Measurements from ENCODE around the gene KIRREL1. TPM values are rescaled to one million over a fixed set of nuclear protein-coding genes. Genes with fewer than 3 reads are reported as not detected.

KIRREL1 gene
- total RNA-seq, 1 donor from 2014 or later, result 195 TPM

DNA sequence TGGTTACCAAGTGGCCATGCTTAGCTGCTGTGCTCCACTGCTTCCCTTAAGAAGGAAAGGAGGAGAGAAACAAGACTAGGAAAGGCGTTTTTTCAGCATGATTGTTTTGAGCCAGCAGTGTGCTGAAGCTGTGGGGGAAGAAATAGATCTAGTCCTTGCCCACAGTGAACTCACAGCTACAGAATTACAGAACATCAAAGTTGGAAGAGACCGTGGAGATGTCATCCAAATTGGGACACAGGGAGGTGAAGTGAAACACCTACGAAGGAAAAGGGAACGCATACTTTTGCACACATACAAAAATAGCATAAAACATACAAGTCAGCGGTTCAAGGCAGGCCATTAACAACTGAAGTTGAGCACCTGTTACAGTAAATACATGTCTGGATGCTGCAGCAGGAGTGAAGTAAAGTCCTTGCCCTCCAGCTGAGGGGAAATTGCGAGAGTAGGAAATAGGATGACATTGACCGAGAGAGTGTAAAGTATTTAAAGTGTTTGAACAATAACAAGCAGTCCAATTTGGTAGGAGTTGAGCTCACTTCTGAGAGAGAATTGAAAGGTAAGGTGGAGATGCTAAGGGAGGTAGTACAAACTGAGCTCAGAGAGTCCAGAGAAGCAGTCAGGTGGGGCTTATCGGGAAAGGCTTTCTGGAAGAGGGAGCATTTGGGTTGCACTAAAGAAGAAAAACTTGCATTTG lies 55.1 kb downstream of the KIRREL1 start:
- H3K36me3 ChIP-seq (ENCODE audit: insufficient read depth, low read length), result no peaks in the 10 kb centered on the region
- peaks cover 21% of the 10 kb centered on the region for H3K36me3 Mint-ChIP-seq (ENCODE audit: low read depth, unreplicated experiment)
- H3K4me3 Mint-ChIP-seq (ENCODE audit: unreplicated experiment), result no peak overlapping the region
- FAIRE-seq, result no peak
- H3K9ac ChIP-seq (ENCODE audit: low read length), result no peak overlapping the region
- H3K27ac Mint-ChIP-seq (ENCODE audit: unreplicated experiment), result no peak overlapping the region
- peaks cover 16% of the 10 kb centered on the region for H3K4me1 ChIP-seq (ENCODE audit: insufficient read depth, low read length)
- H4K20me1 ChIP-seq (ENCODE audit: insufficient read depth, low read length), result peaks cover 96% of the 10 kb centered on the region
- no peaks in the 10 kb centered on the region for H3K27me3 ChIP-seq (ENCODE audit: insufficient read depth, low read length)
- no peak overlapping the region for H3K4me3 ChIP-seq (ENCODE audit: insufficient read depth, low read depth, low read length)
- no peak overlapping the region for H3K4me2 ChIP-seq (ENCODE audit: low read length)
- H3K27ac ChIP-seq (ENCODE audit: low read depth, low read length), result no peak overlapping the region
- H3K4me1 Mint-ChIP-seq (ENCODE audit: low read depth, unreplicated experiment), result peaks cover 44% of the 10 kb centered on the region
- no peaks in the 10 kb centered on the region for H3K9me3 ChIP-seq (ENCODE audit: insufficient read depth, low read depth, low read length)
- peaks cover 89% of the 10 kb centered on the region for H3K79me2 ChIP-seq (ENCODE audit: insufficient read depth, low read length)
- H2AFZ ChIP-seq (ENCODE audit: low read depth, low read length), result no peak overlapping the region
- no peak for DNase-seq (ENCODE audit: low read depth)
- TF ChIP-seq, protein P1, sequence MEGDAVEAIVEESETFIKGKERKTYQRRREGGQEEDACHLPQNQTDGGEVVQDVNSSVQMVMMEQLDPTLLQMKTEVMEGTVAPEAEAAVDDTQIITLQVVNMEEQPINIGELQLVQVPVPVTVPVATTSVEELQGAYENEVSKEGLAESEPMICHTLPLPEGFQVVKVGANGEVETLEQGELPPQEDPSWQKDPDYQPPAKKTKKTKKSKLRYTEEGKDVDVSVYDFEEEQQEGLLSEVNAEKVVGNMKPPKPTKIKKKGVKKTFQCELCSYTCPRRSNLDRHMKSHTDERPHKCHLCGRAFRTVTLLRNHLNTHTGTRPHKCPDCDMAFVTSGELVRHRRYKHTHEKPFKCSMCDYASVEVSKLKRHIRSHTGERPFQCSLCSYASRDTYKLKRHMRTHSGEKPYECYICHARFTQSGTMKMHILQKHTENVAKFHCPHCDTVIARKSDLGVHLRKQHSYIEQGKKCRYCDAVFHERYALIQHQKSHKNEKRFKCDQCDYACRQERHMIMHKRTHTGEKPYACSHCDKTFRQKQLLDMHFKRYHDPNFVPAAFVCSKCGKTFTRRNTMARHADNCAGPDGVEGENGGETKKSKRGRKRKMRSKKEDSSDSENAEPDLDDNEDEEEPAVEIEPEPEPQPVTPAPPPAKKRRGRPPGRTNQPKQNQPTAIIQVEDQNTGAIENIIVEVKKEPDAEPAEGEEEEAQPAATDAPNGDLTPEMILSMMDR (IDR thresholded peaks at IDR 0.05; ENCODE audit: insufficient read depth, low read depth, low read length), result no peak
- TF ChIP-seq EZH2 (IDR thresholded peaks at IDR 0.05; ENCODE audit: insufficient read depth, low read length), result no peak
- no peaks in the 10 kb centered on the region for H3K9me3 Mint-ChIP-seq (ENCODE audit: unreplicated experiment)
- H3K27me3 Mint-ChIP-seq (ENCODE audit: low read depth, unreplicated experiment), result no peaks in the 10 kb centered on the region

DNA sequence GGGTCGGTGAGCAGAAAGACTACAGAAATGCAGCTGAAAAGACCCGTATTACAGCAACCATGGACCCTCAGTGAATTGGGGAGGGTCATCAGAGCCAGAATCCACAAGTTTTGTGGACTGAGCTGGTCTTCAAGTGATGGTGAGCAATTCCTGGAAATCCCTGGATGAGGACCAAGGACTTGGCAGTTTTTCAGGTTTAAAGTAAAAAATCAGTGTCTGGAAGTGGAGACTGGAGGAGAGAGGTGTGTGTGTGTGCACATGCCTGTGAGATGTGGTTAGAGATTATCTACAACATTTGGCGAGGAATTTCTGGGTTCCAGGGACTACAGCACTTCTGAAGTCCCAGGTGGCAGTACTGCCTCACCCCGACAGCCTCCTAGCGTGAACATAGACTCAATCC lies 56.4 kb downstream of the KIRREL1 start:
- TF ChIP-seq, protein P1 (IDR thresholded peaks at IDR 0.05; ENCODE audit: insufficient read depth, low read depth, low read length), result no peak
- TF ChIP-seq EZH2 (IDR thresholded peaks at IDR 0.05; ENCODE audit: insufficient read depth, low read length), result no peak

DNA sequence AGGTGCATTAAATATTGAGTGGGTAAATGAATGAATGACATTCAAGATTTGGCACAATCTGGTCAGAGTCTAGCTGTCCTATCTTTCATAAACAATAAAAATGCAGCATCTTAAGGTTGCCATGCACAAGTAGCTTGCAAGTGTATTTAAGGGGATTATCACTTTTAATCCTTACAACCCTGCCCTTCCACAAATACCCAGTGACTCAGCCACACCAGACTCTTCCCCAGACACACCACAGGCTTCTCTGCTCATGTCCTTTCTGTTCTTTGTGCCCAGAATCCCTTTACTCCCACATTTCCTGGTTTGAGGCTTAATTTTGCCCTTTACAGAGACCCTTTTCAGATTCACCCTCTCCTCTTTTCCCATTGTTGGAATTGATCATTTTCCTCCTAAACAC lies 59.8 kb downstream of the KIRREL1 start:
- Histone ChIP-seq H3K4me1 (ENCODE audit: insufficient read depth, low read length) (peaks cover 5% of the 10 kb centered on the region), H3K9ac (ENCODE audit: low read length) (no peak overlapping the region), H3K4me3 (ENCODE audit: insufficient read depth, low read depth, low read length) (no peak overlapping the region), H3K27me3 (ENCODE audit: insufficient read depth, low read length) (no peaks in the 10 kb centered on the region), H2AFZ (ENCODE audit: low read depth, low read length) (no peak overlapping the region), H3K9me3 (ENCODE audit: insufficient read depth, low read depth, low read length) (no peaks in the 10 kb centered on the region), H3K36me3 (ENCODE audit: insufficient read depth, low read length) (peaks cover 4% of the 10 kb centered on the region), H3K4me2 (ENCODE audit: low read length) (peak overlapping the region; percentile 4), H4K20me1 (ENCODE audit: insufficient read depth, low read length) (peaks cover 97% of the 10 kb centered on the region), H3K27ac (ENCODE audit: low read depth, low read length) (no peak overlapping the region), H3K79me2 (ENCODE audit: insufficient read depth, low read length) (peaks cover 93% of the 10 kb centered on the region)
- no peak for TF ChIP-seq EZH2 (IDR thresholded peaks at IDR 0.05; ENCODE audit: insufficient read depth, low read length)
- TF ChIP-seq, protein P1 (IDR thresholded peaks at IDR 0.05; ENCODE audit: insufficient read depth, low read depth, low read length), result no peak
- DNase-seq (ENCODE audit: low read depth) (peak; percentile 15), FAIRE-seq (peak; percentile 39)
- H3K9me3 Mint-ChIP-seq (ENCODE audit: unreplicated experiment), result no peaks in the 10 kb centered on the region
- H3K27me3 Mint-ChIP-seq (ENCODE audit: low read depth, unreplicated experiment), result no peaks in the 10 kb centered on the region
- H3K4me3 Mint-ChIP-seq (ENCODE audit: unreplicated experiment), result no peak overlapping the region
- peaks cover 29% of the 10 kb centered on the region for H3K36me3 Mint-ChIP-seq (ENCODE audit: low read depth, unreplicated experiment)
- H3K27ac Mint-ChIP-seq (ENCODE audit: unreplicated experiment), result peak overlapping the region; percentile 78
- H3K4me1 Mint-ChIP-seq (ENCODE audit: low read depth, unreplicated experiment), result peaks cover 44% of the 10 kb centered on the region

More for the DNA sequence above, 56.4 kb downstream of the KIRREL1 start:
- peaks cover 18% of the 10 kb centered on the region for H3K4me1 ChIP-seq (ENCODE audit: insufficient read depth, low read length)
- Mint-ChIP-seq H3K4me3 (ENCODE audit: unreplicated experiment) (no peak overlapping the region), H3K4me1 (ENCODE audit: low read depth, unreplicated experiment) (peaks cover 44% of the 10 kb centered on the region), H3K9me3 (ENCODE audit: unreplicated experiment) (no peaks in the 10 kb centered on the region), H3K36me3 (ENCODE audit: low read depth, unreplicated experiment) (peaks cover 26% of the 10 kb centered on the region), H3K27ac (ENCODE audit: unreplicated experiment) (no peak overlapping the region), H3K27me3 (ENCODE audit: low read depth, unreplicated experiment) (no peaks in the 10 kb centered on the region)
- H2AFZ ChIP-seq (ENCODE audit: low read depth, low read length), result no peak overlapping the region
- no peak overlapping the region for H3K4me3 ChIP-seq (ENCODE audit: insufficient read depth, low read depth, low read length)
- H3K9ac ChIP-seq (ENCODE audit: low read length), result no peak overlapping the region
- peaks cover 89% of the 10 kb centered on the region for H3K79me2 ChIP-seq (ENCODE audit: insufficient read depth, low read length)
- peak overlapping the region; percentile 6 for H3K4me2 ChIP-seq (ENCODE audit: low read length)
- H3K9me3 ChIP-seq (ENCODE audit: insufficient read depth, low read depth, low read length), result no peaks in the 10 kb centered on the region
- no peaks in the 10 kb centered on the region for H3K36me3 ChIP-seq (ENCODE audit: insufficient read depth, low read length)
- no peak overlapping the region for H3K27ac ChIP-seq (ENCODE audit: low read depth, low read length)
- H4K20me1 ChIP-seq (ENCODE audit: insufficient read depth, low read length), result peaks cover 97% of the 10 kb centered on the region
- DNase-seq (ENCODE audit: low read depth) (peak; percentile 80), FAIRE-seq (no peak)
- H3K27me3 ChIP-seq (ENCODE audit: insufficient read depth, low read length), result no peaks in the 10 kb centered on the region
